GM19238 (cell line): Measurements from ENCODE around the gene CFDP1.
"Not testable (repeated sequence)": the region's sequence is repeated elsewhere in the genome, so short reads cannot be mapped to it uniquely, and the experiment has no call there.

Experiments used
- DNase-seq: peaks from one replicate; pipeline ENCODE4 v3.0.0; 2011; ENCODE audit warnings: low spot score; ENCODE audit not compliant: insufficient read length

CFDP1 gene

GRCh38 chr16:75294773-75295459 is 138.4 kb downstream of the CFDP1 start:
- DNase-seq, result no peak

- DNase-seq, result no peak
Measured at GRCh38 chr16:75293772-75294171, 139.5 kb downstream of the CFDP1 start.

- DNase-seq, result no peak
Measured at GRCh38 chr16:75293173-75293572, 140.1 kb downstream of the CFDP1 start.

GRCh38 chr16:75292691-75293090 is 140.6 kb downstream of the CFDP1 start:
- DNase-seq, result no peak

GRCh38 chr16:75289189-75289588 is 144.1 kb downstream of the CFDP1 start:
- DNase-seq, result no peak

GRCh38 chr16:75288596-75289120 is 144.6 kb downstream of the CFDP1 start:
- no peak for DNase-seq

- DNase-seq, result no peak
Measured at GRCh38 chr16:75288181-75288580, 145.1 kb downstream of the CFDP1 start.

GRCh38 chr16:75287708-75288107 is 145.6 kb downstream of the CFDP1 start:
- no peak for DNase-seq

- no peak for DNase-seq
Measured at GRCh38 chr16:75286389-75286788, 146.9 kb downstream of the CFDP1 start.

- no peak for DNase-seq
Measured at GRCh38 chr16:75282466-75283281, 150.6 kb downstream of the CFDP1 start.

- DNase-seq, result no peak
Measured at GRCh38 chr16:75281826-75282225, 151.5 kb downstream of the CFDP1 start.

GRCh38 chr16:75281009-75281408 is 152.3 kb downstream of the CFDP1 start:
- DNase-seq, result not testable (repeated sequence)

GRCh38 chr16:75280331-75280804 is 152.9 kb downstream of the CFDP1 start:
- no peak for DNase-seq

- no peak for DNase-seq
Measured at GRCh38 chr16:75279305-75279704, 154.0 kb downstream of the CFDP1 start.

GRCh38 chr16:75273054-75273925 is 160.0 kb downstream of the CFDP1 start:
- no peak for DNase-seq

- DNase-seq, result not testable (repeated sequence)
Measured at GRCh38 chr16:75272629-75273028, 160.7 kb downstream of the CFDP1 start.

- DNase-seq, result no peak
Measured at GRCh38 chr16:75272097-75272551, 161.2 kb downstream of the CFDP1 start.

GRCh38 chr16:75271441-75272096 is 161.7 kb downstream of the CFDP1 start:
- no peak for DNase-seq

GRCh38 chr16:75269358-75269757 is 163.9 kb downstream of the CFDP1 start:
- not testable (repeated sequence) for DNase-seq

GRCh38 chr16:75267631-75268264 is 165.6 kb downstream of the CFDP1 start:
- peak; percentile 3 for DNase-seq
